Psoas muscle (tissue), 8 donors: ENCODE measurements around the gene PPP1CB. TPM values are rescaled to one million over a fixed set of nuclear protein-coding genes. Genes with fewer than 3 reads are reported as not detected.

Experiments used
- ATAC-seq, 4 donors: fragments of 200-7000 bp; cut with Tn5 transposase; one replicate each; pipeline ENCODE4 v1.9.1; 2020; ENCODE audit warnings: moderate library complexity in 3 of 4, mild to moderate bottlenecking in 2 of 4
- DNase-seq, 2 donors: peaks; one replicate each; pipeline ENCODE4 v3.0.0-alpha.2; 2020
- H3K27ac ChIP-seq: fragments of 200-600 bp; one replicate; pipeline ENCODE4 v1.8.0; 2022
- H3K27me3 ChIP-seq, 3 donors: fragments of 200-600 bp in 1 of 3; one replicate each; pipeline versions ENCODE4 v1.6.1 to v1.8.0; 2013 to 2022; ENCODE audit warnings: low read length in 2 of 3, mild to moderate bottlenecking in 2 of 3, moderate library complexity in 1 of 3; ENCODE audit not compliant: insufficient read depth in 3 of 3
- H3K36me3 ChIP-seq, 2 donors: fragments of 200-600 bp in 1 of 2; one replicate each; pipeline versions ENCODE4 v1.6.1 to v1.8.0; 2013 to 2022; ENCODE audit warnings: low read depth in 1 of 2, mild to moderate bottlenecking in 1 of 2, moderate library complexity in 1 of 2; ENCODE audit not compliant: insufficient read depth in 1 of 2
- H3K4me1 ChIP-seq: fragments of 200-600 bp; one replicate; pipeline ENCODE4 v1.8.0; 2022
- H3K4me3 ChIP-seq: fragments of 200-600 bp; one replicate; pipeline ENCODE4 v1.8.0; 2022; ENCODE audit warnings: mild to moderate bottlenecking
- H3K9me3 ChIP-seq: fragments of 200-600 bp; one replicate; pipeline ENCODE4 v1.8.0; 2022
- WGBS, 3 donors: extraction: QIAGEN DNeasy Blood & Tissue Kit; methylation state at CpG; one replicate each; pipeline versions ENCODE4 v1.1.6 to v1.1.7; 2013; 5-methylcytosine and 5-hydroxymethylcytosine counted together
- intact Hi-C, 2 donors: fragments of 100-400 bp; cut with DNase I; formaldehyde crosslinking; loops; one replicate each; pipeline versions ENCODE4 v1.11.0 to v1.14.2; 2022
- polyA plus RNA-seq, 3 donors: library from polyadenylated mRNA; stranded (reverse); fragments of 200-250 nt; gene quantifications; one replicate each; pipeline ENCODE4 v1.2.3, GENCODE V29; 2013
- total RNA-seq, 4 donors: library from RNA; stranded (reverse); fragmentation: NEBNext Ultra II Directional in 2 of 4; extraction: Animal tissue kit (Norgen Biotek cat#: 25700) in 2 of 4; gene quantifications; one replicate each; pipeline versions ENCODE4 v1.2.1 to v1.2.4, GENCODE V29; 2021 to 2023
- TF ChIP-seq, protein P1 (sequence below): fragments of 200-600 bp; IDR thresholded peaks from one replicate; pipeline ENCODE4 v1.8.0; 2022; ENCODE audit warnings: antibody characterized with exemption
- donor health status: healthy with polysubstance abuse.
- donor health status: DM: no; HTN: no; CAD: no; lungs with moderate emphysema.
- donor health status: Bipolar disorder and iron deficiency.
- donor health status: healthy.
- donor health status: DM: yes; HTN: yes; CAD: no.
- donor health status: DM: no; HTN: no; CAD: no.
- donor health status: DM: no; HTN: no; CAD: no.
- donor health status: DM: yes; HTN: yes; CAD: no.

The PPP1CB gene
- total and polyA plus RNA-seq, 7 donors: 191 to 628 (median 448) TPM

DNA sequence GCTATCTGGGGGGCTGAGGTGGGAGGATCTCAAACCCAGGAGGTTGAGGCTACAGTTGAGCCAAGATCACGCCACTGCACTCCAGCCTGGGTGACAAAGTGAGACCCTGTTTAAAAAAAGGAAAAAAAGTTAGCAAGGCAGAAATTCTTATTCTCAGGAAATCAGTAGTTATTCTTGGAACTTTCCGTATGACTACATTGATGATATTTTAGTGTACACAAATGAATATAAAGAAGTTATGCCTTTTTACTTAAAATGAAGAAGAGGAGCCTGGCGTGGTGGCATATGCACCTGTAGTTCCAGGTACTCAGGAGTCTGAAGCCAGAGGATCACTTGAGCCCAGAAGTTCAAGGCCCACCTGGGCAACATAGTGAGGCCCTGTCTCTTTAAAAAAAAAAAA lies 66.4 kb downstream of the PPP1CB start:
- no peaks in the 10 kb centered on the region for H3K27me3 ChIP-seq
- no peak for ATAC-seq
- intact Hi-C loops: no loop called here
- TF ChIP-seq, protein P1, sequence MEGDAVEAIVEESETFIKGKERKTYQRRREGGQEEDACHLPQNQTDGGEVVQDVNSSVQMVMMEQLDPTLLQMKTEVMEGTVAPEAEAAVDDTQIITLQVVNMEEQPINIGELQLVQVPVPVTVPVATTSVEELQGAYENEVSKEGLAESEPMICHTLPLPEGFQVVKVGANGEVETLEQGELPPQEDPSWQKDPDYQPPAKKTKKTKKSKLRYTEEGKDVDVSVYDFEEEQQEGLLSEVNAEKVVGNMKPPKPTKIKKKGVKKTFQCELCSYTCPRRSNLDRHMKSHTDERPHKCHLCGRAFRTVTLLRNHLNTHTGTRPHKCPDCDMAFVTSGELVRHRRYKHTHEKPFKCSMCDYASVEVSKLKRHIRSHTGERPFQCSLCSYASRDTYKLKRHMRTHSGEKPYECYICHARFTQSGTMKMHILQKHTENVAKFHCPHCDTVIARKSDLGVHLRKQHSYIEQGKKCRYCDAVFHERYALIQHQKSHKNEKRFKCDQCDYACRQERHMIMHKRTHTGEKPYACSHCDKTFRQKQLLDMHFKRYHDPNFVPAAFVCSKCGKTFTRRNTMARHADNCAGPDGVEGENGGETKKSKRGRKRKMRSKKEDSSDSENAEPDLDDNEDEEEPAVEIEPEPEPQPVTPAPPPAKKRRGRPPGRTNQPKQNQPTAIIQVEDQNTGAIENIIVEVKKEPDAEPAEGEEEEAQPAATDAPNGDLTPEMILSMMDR: no peak
- no peak for DNase-seq
- no peak overlapping the region for H3K4me3 ChIP-seq
- no peaks in the 10 kb centered on the region for H3K36me3 ChIP-seq
- H3K27ac ChIP-seq: no peak overlapping the region
- no peaks in the 10 kb centered on the region for H3K9me3 ChIP-seq
- H3K4me1 ChIP-seq: no peaks in the 10 kb centered on the region
- 92 to 95% (median 93%) methylated on average over 3 of the region's 3 CpGs for WGBS, 3 donors

DNA sequence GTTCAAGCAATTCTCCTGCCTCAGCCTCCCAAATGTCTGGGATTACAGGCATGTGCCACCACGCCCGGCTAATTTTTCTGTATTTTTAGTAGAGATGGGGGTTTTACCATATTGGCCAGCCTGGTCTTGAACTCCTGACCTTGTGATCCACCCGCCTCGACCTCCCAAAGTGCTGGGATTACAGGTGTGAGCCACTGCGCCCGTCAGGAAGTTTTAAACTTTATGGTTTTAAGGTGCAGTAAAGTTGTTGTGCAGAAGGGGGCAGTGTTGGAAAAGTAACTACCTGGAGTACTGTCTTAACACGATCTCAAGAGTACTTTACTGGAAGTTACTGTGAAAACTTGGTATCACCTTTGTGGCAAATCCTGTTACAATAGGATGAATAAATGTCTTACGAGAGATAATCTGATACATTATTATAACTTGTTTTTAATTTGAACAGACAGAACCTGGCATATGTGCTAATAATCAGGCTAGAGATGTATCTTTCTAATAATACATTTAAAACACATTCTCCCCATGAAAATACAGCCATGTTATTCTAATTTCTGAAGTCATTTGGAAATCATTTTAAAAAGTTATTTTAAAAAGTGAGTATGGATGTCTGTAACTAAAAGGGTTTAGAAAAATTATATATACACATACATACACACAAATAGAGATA lies 69.8 kb downstream of the PPP1CB start:
- Histone ChIP-seq H3K4me1 (no peaks in the 10 kb centered on the region), H3K9me3 (no peaks in the 10 kb centered on the region), H3K27me3 (no peaks in the 10 kb centered on the region), H3K36me3 (no peaks in the 10 kb centered on the region), H3K27ac (no peak overlapping the region), H3K4me3 (no peak overlapping the region)
- ATAC-seq (peak; percentile 64 to 92 (median 88)), DNase-seq (no peak)
- WGBS, 3 donors: 4 to 8% (median 6%) methylated on average over 8 of the region's 8 CpGs
- intact Hi-C loops: loop anchor here (2.0 to 10.0 kb wide), 4 partner anchors 126 to 375 kb away; no protein-coding TSS in a partner anchor
- TF ChIP-seq, protein P1: peak; percentile 70

DNA sequence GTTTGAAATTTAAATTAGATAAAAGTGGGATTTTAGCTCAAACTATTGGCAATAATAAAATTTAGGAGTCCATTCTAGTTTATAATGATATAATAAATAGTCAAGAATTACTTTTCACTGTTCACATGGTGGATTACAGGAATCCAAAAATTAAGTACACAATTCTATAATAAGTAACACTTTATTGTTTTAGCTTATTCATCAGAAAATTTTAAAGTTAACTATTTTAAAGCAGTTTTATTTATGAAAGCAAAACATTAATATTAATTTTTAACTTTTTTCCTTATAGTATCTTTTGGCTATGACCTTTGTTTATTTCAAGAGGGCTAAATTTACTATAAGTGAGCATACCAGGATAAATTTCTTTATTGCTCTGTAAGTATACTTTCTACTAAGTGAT lies 70.4 kb downstream of the PPP1CB start:
- no peak for ATAC-seq
- Histone ChIP-seq H3K4me1 (no peaks in the 10 kb centered on the region), H3K9me3 (no peaks in the 10 kb centered on the region), H3K36me3 (no peaks in the 10 kb centered on the region), H3K27ac (no peak overlapping the region), H3K27me3 (no peaks in the 10 kb centered on the region), H3K4me3 (no peak overlapping the region)
- TF ChIP-seq, protein P1: no peak
- DNase-seq: no peak
- intact Hi-C loops: loop anchor here (5.0 to 10.0 kb wide), 3 partner anchors 125 to 373 kb away; no protein-coding TSS in a partner anchor

DNA sequence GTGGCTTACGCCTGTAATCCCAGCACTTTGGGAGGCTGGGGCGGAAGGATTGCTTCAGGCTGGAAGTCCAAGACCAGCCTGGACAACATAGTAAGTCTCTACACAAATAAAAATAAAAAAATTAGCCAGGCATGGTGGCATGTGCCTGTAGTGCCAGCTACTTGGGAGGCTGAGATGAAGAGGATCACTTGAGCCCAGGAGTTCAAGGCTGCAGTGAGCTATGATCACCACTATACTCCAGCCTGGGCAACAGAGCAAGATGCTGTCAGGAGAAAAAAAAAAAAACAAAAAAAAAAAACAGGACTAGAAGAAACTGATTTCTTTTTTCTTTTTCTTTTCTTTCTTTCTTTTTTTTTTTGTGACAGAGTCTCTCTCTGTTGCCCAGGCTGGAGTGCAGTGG lies 72.6 kb downstream of the PPP1CB start:
- Histone ChIP-seq H3K4me1 (no peaks in the 10 kb centered on the region), H3K27ac (no peak overlapping the region), H3K9me3 (no peaks in the 10 kb centered on the region), H3K36me3 (no peaks in the 10 kb centered on the region), H3K27me3 (no peaks in the 10 kb centered on the region), H3K4me3 (no peak overlapping the region)
- 95 to 96% (median 96%) methylated on average over 2 of the region's 2 CpGs for WGBS, 3 donors
- no peak for ATAC-seq
- DNase-seq: no peak
- TF ChIP-seq, protein P1: no peak
- intact Hi-C loops: loop anchor here (5.0 to 10.0 kb wide), 3 partner anchors 123 to 371 kb away; no protein-coding TSS in a partner anchor

DNA sequence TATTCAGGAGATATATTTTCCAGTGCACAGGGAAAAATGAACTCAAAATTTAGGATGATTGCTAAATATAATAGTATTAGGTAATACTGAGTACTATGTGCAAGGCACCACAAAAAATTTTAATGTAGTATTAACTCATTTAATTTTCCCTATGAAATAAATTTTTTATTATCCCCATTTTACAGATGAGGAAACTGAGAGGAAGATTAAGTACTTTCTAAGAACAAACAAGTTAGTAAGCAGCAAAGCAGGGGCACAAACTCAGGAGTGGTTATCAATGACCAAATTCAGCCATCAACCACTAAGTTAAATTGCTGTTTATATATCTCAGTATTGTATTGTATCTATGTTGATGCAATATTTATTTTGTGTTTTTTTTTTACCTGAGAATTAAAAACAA lies 73.2 kb downstream of the PPP1CB start:
- no peak for DNase-seq
- no peak overlapping the region for H3K27ac ChIP-seq
- no peaks in the 10 kb centered on the region for H3K9me3 ChIP-seq
- no peaks in the 10 kb centered on the region for H3K4me1 ChIP-seq
- H3K27me3 ChIP-seq: no peaks in the 10 kb centered on the region
- no peak for ATAC-seq
- intact Hi-C loops: loop anchor here (5.0 to 10.0 kb wide), 3 partner anchors 122 to 370 kb away; no protein-coding TSS in a partner anchor
- no peaks in the 10 kb centered on the region for H3K36me3 ChIP-seq
- TF ChIP-seq, protein P1: no peak
- no peak overlapping the region for H3K4me3 ChIP-seq
